Panc1 (cell line): ENCODE measurements around the gene SETD1A.

Experiments
- POLR2AphosphoS5 ChIP-seq: IDR thresholded peaks from 2 replicates; pipeline ENCODE4 v1.6.1; 2012; ENCODE audit warnings: mild to moderate bottlenecking, low read depth, low read length, moderate library complexity
- SIN3A ChIP-seq: IDR thresholded peaks from 2 replicates; pipeline ENCODE4 v1.6.1; 2012; ENCODE audit warnings: low read depth, mild to moderate bottlenecking, low read length, moderate library complexity, borderline replicate concordance; ENCODE audit not compliant: insufficient read depth
- TCF7L2 ChIP-seq: IDR thresholded peaks from 2 replicates; pipeline ENCODE4 v1.6.1; 2011; ENCODE audit warnings: mild to moderate bottlenecking, low read depth, low read length, inconsistent platforms
- TF ChIP-seq, protein P1 (sequence below): fragments of 450-650 bp; IDR thresholded peaks from 2 replicates; pipeline ENCODE4 v1.5.1; 2017; ENCODE audit warnings: mild to moderate bottlenecking

DNA sequence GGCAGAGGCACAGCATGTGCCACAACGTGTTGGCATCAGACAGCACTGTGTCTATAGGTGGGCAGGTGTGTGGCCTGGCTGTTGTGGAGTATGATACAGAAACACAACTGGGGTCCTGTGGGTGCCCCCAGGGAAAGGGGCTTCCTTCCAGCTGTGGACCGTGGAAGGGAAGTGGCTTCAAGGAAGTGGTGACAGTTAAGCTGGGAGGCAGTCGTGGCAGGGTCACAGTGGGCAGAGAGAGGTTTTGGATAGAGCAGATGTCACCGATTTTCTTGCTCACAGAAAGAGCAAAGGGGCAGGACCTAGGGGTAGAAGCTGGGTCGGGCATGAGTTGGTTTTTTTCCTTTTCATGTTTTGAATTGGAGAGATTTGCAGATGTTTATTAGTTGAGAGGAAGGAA lies 19.9 kb upstream of the SETD1A start:
- TF ChIP-seq, protein P1, sequence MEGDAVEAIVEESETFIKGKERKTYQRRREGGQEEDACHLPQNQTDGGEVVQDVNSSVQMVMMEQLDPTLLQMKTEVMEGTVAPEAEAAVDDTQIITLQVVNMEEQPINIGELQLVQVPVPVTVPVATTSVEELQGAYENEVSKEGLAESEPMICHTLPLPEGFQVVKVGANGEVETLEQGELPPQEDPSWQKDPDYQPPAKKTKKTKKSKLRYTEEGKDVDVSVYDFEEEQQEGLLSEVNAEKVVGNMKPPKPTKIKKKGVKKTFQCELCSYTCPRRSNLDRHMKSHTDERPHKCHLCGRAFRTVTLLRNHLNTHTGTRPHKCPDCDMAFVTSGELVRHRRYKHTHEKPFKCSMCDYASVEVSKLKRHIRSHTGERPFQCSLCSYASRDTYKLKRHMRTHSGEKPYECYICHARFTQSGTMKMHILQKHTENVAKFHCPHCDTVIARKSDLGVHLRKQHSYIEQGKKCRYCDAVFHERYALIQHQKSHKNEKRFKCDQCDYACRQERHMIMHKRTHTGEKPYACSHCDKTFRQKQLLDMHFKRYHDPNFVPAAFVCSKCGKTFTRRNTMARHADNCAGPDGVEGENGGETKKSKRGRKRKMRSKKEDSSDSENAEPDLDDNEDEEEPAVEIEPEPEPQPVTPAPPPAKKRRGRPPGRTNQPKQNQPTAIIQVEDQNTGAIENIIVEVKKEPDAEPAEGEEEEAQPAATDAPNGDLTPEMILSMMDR, result no peak
- no peak for TF ChIP-seq TCF7L2
- no peak for TF ChIP-seq POLR2AphosphoS5
- TF ChIP-seq SIN3A, result no peak
